Activated naive CD8-positive, alpha-beta T cell treated with anti-CD3 and anti-CD28 coated beads, Interleukin-2, amount 50 U/mL, for 16 hours (primary cell): ENCODE data around the gene SLC39A6.

Experiments
- DNase-seq: peaks from one replicate; pipeline ENCODE4 v3.0.0-alpha.2; 2020; ENCODE audit warnings: low read depth, low spot score

The SLC39A6 gene

GRCh38 chr18:36058674-36059073 is 70.5 kb downstream of the SLC39A6 start:
- DNase-seq, result no peak
